ENCODE data around the gene MYH8.

The MYH8 gene

GRCh38 chr17:10420811-10421210, 939 bp downstream of the MYH8 start:
- no peak for TF ChIP-seq CTCF (IDR thresholded peaks at IDR 0.05; ENCODE audit: borderline replicate concordance, insufficient read depth, low read depth, low read length)
- no peak overlapping the region for H3K4me3 ChIP-seq (ENCODE audit: low read depth, low read length)

GRCh38 chr17:10417431-10417830, 4.3 kb downstream of the MYH8 start:
- TF ChIP-seq CTCF (IDR thresholded peaks at IDR 0.05; ENCODE audit: borderline replicate concordance, insufficient read depth, low read depth, low read length): no peak
- H3K4me3 ChIP-seq (ENCODE audit: low read depth, low read length): no peak overlapping the region

- no peak overlapping the region for H3K4me3 ChIP-seq (ENCODE audit: low read depth, low read length)
- no peak for TF ChIP-seq CTCF (IDR thresholded peaks at IDR 0.05; ENCODE audit: borderline replicate concordance, insufficient read depth, low read depth, low read length)
These were observed 6.6 kb downstream of the MYH8 start for GRCh38 chr17:10415161-10415560.

- no peak for TF ChIP-seq CTCF (IDR thresholded peaks at IDR 0.05; ENCODE audit: borderline replicate concordance, insufficient read depth, low read depth, low read length)
- no peak overlapping the region for H3K4me3 ChIP-seq (ENCODE audit: low read depth, low read length)
These were observed 18.2 kb downstream of the MYH8 start for GRCh38 chr17:10403589-10403988.

- H3K4me3 ChIP-seq (ENCODE audit: low read depth, low read length): no peak overlapping the region
- TF ChIP-seq CTCF (IDR thresholded peaks at IDR 0.05; ENCODE audit: borderline replicate concordance, insufficient read depth, low read depth, low read length): no peak
These were observed 23.4 kb downstream of the MYH8 start for GRCh38 chr17:10398352-10398751.

- no peak for TF ChIP-seq CTCF (IDR thresholded peaks at IDR 0.05; ENCODE audit: borderline replicate concordance, insufficient read depth, low read depth, low read length)
- no peak overlapping the region for H3K4me3 ChIP-seq (ENCODE audit: low read depth, low read length)
These were observed 25.1 kb downstream of the MYH8 start for GRCh38 chr17:10396524-10397163.

GRCh38 chr17:10394201-10394887, 27.4 kb downstream of the MYH8 start:
- H3K4me3 ChIP-seq (ENCODE audit: low read depth, low read length): no peak overlapping the region
- TF ChIP-seq CTCF (IDR thresholded peaks at IDR 0.05; ENCODE audit: borderline replicate concordance, insufficient read depth, low read depth, low read length): no peak
